Activated T-cell treated with anti-CD3 and anti-CD28 coated beads, Interleukin-2, amount 50 U/mL, for 72 hours (primary cell): ENCODE results near the gene SKAP1. TPM values are rescaled to one million over a fixed set of nuclear protein-coding genes. Genes with fewer than 3 reads are reported as not detected.

Experiments
- ATAC-seq, 2 donors: fragments of 150-1000 bp; cut with Tn5 transposase; replicated peaks in 1 of 2; 2 replicates each; pipeline ENCODE4 v1.10.0; 2021; ENCODE audit warnings: moderate library complexity in 2 of 2, mild to moderate bottlenecking in 1 of 2
- DNase-seq, 2 donors: peaks; one replicate each; pipeline ENCODE4 v3.0.0; 2021 to 2022; ENCODE audit warnings: mixed read lengths in 1 of 2
- H3K27ac Mint-ChIP-seq: one replicate; pipeline ENCODE4 v1.8.0; 2022; ENCODE audit warnings: mild to moderate bottlenecking, moderate library complexity, mixed read lengths
- H3K27me3 Mint-ChIP-seq: one replicate; pipeline ENCODE4 v1.8.0; 2022; ENCODE audit warnings: low read depth, mixed read lengths
- H3K36me3 Mint-ChIP-seq, 2 donors: one replicate each; pipeline ENCODE4 v1.8.0; 2022; ENCODE audit warnings: mixed read lengths in 2 of 2, mild to moderate bottlenecking in 1 of 2; ENCODE audit not compliant: insufficient read depth in 2 of 2
- H3K4me1 Mint-ChIP-seq: one replicate; pipeline ENCODE4 v1.8.0; 2022; ENCODE audit warnings: low read depth, mixed read lengths
- H3K4me3 Mint-ChIP-seq, 2 donors: one replicate each; pipeline ENCODE4 v1.8.0; 2022; ENCODE audit warnings: mild to moderate bottlenecking in 2 of 2, mixed read lengths in 2 of 2, moderate library complexity in 2 of 2
- H3K9me3 Mint-ChIP-seq, 2 donors: one replicate each; pipeline ENCODE4 v1.8.0; 2022; ENCODE audit warnings: mixed read lengths in 2 of 2
- total RNA-seq, 2 donors: library from RNA; stranded (reverse); gene quantifications; one replicate each; pipeline ENCODE4 v1.2.3, GENCODE V29; 2022

The SKAP1 gene
- total RNA-seq, 2 donors from 2014 or later: 96.6 to 108 TPM

DNA sequence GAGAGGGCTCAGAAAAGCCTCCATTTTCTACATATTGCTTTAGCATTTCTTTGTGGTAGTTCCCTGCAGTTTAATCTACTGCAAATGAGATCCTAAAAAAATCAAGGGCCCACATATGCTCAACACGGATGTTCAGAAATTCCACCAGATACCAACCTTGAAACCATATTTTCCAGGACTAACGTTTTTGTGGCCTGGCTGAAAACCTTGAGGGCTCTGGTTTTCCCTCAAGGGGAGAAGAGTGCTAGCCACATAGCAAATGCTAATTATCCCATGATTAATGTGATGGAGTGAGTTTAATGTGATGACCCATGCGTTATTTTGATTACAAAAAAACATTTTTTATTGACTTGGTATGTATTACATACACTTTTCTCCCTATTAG, 253.6 kb downstream of the SKAP1 start:
- no peak overlapping the region for H3K27ac Mint-ChIP-seq

DNA sequence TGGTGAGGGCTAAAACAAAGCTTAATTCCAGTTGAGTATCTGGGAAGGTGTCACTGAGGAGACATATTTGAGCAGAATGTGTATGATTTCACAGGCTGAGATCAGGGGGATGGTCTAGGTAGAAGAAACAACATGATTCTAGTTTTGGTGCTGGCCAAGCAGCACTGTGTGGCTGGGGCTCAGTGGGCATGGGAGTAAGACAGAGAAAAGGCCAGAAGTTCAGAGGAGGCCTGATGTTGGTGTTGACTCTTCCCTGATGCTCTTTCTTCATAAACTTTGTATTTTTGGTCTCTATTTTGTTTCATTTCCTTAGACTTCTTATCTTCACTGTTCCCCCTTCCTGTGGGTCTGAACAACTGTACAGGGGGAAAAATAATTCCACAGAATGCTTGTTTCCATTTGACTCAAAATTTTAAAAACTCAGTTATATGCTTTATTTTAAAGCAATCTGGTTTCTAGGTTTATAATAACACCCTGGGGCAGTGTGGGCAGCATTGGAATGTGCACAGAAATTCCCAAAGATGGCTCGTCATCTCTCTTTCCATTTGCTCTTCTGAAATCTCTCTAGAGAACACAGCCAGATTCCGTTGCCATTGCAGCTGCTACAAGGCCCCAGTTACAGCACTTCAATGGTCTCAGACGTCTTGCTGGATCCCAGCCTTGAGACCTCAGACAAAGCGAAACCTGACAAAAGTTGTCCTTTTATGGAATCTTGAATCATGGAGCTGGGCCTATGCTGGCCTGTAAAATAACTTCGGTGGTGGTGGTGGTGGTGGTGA, 254.1 kb downstream of the SKAP1 start:
- Mint-ChIP-seq H3K27me3 (no peaks in the 10 kb centered on the region), H3K27ac (no peak overlapping the region), H3K4me3 (no peak overlapping the region), H3K4me1 (peaks cover 41% of the 10 kb centered on the region), H3K9me3 (no peaks in the 10 kb centered on the region), H3K36me3 (peaks cover 2 to 23% of the 10 kb centered on the region in 2 donors)
- no peak for ATAC-seq
- no peak for DNase-seq

More for the DNA sequence above, 253.6 kb downstream of the SKAP1 start:
- Mint-ChIP-seq H3K27me3 (no peaks in the 10 kb centered on the region), H3K36me3 (peaks cover 2 to 23% of the 10 kb centered on the region in 2 donors), H3K9me3 (no peaks in the 10 kb centered on the region), H3K4me1 (peaks cover 41% of the 10 kb centered on the region), H3K4me3 (no peak overlapping the region)
- no peak for ATAC-seq
- DNase-seq: no peak

DNA sequence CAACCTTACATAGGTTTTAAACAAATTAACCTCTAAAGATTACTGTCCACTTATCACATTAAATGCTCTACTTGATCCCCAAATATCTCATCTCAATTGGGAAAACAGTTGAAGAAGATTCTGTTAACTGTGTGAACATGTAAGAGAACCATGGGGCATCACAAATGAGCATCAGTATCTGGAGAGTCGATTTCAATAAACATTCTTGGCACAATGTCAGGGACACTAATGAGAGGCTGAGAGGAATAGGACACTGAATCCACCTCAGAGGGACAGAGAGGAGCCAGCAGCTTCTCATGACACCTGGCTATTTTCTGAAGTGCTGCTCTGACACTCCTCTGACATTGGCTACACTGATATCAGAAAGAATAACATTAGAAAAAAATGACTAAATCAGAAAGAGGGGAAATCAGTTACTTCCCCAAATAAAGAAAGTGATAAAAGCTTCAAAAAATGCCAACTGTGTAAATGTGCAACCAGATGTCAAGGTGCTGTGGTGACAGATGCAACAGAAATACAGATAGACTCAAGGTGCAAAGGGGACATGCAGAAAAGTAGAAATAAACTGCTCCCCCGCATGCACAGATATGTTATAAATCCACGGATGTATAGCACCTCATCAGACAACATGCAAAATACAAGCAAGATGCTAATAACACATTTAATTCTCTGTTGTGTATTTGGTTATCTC, 255.0 kb downstream of the SKAP1 start:
- H3K27me3 Mint-ChIP-seq: no peaks in the 10 kb centered on the region
- H3K36me3 Mint-ChIP-seq: peaks cover 2 to 15% of the 10 kb centered on the region in 2 donors

DNA sequence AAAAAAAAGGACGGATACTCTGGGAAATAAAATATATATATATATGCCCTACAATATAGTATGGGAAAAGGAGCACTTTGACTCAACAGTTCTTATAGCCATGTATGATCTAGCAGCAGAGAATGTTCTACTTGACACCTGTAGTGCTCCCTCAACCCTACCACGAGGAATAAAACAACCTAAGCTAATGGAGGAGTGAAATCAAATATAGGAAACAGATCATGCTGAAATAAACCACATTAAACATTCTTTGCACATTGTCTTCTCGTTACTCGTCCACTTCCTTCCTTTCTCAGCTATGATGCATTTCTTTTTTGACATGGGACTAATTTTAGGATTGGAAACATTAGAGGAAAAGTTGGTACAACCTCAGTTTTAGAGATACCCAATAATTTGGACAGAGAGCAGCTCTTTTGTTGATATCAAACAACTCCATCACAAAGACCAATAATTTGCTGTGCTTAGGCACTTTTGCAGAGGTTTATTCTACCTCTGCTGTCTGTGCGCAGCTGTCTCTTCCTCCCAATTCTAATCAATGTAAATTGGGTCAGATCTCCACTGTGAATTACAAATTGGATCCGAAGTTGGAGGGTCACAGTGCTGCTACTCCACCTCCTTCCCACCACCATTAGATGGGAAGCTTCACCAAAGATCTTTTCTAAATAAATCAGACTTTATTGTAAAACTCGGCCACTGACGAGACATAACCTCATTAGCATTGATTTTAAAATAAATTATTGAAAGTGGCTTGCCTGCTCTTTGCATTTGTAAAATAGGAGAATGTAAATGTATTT, 256.6 kb downstream of the SKAP1 start:
- no peaks in the 10 kb centered on the region for H3K27me3 Mint-ChIP-seq
- peak overlapping the region; percentile 48 for H3K27ac Mint-ChIP-seq
- no peaks in the 10 kb centered on the region for H3K9me3 Mint-ChIP-seq
- peaks cover 0 to under 1% of the 10 kb centered on the region in 2 donors for H3K36me3 Mint-ChIP-seq
- H3K4me3 Mint-ChIP-seq: no peak overlapping the region
- peaks cover 26% of the 10 kb centered on the region for H3K4me1 Mint-ChIP-seq
- ATAC-seq (no peak), DNase-seq (no peak)

More for the DNA sequence above, 255.0 kb downstream of the SKAP1 start:
- no peak overlapping the region for H3K4me3 Mint-ChIP-seq
- peaks cover 37% of the 10 kb centered on the region for H3K4me1 Mint-ChIP-seq
- no peak for ATAC-seq
- H3K9me3 Mint-ChIP-seq: no peaks in the 10 kb centered on the region
- no peak for DNase-seq
- H3K27ac Mint-ChIP-seq: peak overlapping the region; percentile 21

DNA sequence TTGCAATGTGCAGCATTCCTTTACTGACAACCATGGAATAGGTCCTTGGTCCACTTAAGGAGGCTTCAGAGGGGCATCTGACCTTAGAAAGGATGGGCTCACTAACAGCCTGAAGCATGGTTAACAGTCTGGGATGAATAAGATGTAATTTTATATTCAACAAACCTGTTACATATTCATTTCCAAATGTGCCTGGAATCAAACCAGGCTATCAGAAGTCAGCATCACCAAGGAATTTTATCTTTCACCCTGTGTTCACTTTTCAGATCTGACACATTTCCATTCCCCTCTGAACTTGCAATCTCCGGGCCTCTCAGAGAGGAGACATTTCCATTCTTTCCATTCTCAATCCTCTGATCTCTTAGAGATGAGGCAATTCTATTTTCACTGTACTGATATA, 260.1 kb downstream of the SKAP1 start:
- H3K27ac Mint-ChIP-seq: peak overlapping the region; percentile 2
- no peak overlapping the region for H3K4me3 Mint-ChIP-seq

DNA sequence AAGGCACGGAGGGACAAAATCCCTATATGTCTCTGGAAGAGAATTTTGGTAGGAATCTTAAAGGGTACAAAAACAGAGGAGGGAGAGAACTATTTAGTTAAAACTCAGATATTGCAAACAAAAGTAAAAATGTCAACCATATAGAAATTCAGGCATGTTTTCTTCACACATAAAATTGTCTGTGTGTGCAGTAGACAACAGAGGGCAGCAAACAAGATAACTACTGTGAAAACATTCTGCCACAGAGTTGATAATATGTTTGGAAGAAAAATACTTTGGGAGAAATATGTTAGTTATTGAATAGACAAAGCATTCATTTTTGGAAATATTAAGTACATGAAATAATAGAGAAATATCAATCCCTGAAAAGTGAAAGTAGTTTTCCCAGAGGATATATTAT, 266.2 kb downstream of the SKAP1 start:
- H3K27me3 Mint-ChIP-seq: no peaks in the 10 kb centered on the region
- peak overlapping the region; percentile 64 for H3K27ac Mint-ChIP-seq
- DNase-seq: no peak
- H3K36me3 Mint-ChIP-seq: peaks cover 0 to 6% of the 10 kb centered on the region in 2 donors
- H3K4me3 Mint-ChIP-seq: no peak overlapping the region
- H3K4me1 Mint-ChIP-seq: peaks cover 9% of the 10 kb centered on the region
- no peak for ATAC-seq
- H3K9me3 Mint-ChIP-seq: no peaks in the 10 kb centered on the region

More for the DNA sequence above, 260.1 kb downstream of the SKAP1 start:
- Mint-ChIP-seq H3K9me3 (no peaks in the 10 kb centered on the region), H3K27me3 (no peaks in the 10 kb centered on the region), H3K36me3 (no peaks in the 10 kb centered on the region), H3K4me1 (peaks cover 15% of the 10 kb centered on the region)
- ATAC-seq: no peak
- DNase-seq: no peak

DNA sequence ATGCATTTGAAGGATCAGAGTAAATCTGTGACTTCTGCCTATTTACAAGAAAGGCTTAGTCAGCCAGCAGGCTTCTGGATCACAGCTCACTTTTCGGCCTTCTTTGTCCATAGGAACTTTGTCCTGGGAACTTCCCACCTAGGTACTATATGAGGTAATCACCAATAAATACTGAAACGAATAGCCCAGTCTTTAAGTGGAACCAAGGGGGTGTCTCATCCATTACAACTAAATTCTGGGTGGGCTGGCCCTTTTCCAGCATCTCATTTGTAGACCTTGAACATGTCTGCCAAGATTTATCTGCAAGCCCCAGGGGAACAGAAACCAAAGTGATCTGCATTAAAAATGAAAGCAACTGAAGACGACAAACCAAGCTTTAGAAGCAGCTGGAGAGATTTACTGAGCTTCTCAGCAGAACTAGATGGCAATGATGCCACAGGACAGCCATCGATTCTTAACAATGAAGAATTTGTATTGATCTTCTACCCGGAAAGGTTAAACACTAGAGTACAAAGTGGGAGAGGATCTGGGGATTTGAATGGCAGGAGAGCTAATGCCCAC, 267.0 kb downstream of the SKAP1 start:
- no peak overlapping the region for H3K4me3 Mint-ChIP-seq
- H3K4me1 Mint-ChIP-seq: peaks cover 9% of the 10 kb centered on the region
- DNase-seq: no peak
- H3K9me3 Mint-ChIP-seq: no peaks in the 10 kb centered on the region
- peaks cover 0 to 6% of the 10 kb centered on the region in 2 donors for H3K36me3 Mint-ChIP-seq
- ATAC-seq: no peak
- peak overlapping the region; percentile 64 for H3K27ac Mint-ChIP-seq
- no peaks in the 10 kb centered on the region for H3K27me3 Mint-ChIP-seq

DNA sequence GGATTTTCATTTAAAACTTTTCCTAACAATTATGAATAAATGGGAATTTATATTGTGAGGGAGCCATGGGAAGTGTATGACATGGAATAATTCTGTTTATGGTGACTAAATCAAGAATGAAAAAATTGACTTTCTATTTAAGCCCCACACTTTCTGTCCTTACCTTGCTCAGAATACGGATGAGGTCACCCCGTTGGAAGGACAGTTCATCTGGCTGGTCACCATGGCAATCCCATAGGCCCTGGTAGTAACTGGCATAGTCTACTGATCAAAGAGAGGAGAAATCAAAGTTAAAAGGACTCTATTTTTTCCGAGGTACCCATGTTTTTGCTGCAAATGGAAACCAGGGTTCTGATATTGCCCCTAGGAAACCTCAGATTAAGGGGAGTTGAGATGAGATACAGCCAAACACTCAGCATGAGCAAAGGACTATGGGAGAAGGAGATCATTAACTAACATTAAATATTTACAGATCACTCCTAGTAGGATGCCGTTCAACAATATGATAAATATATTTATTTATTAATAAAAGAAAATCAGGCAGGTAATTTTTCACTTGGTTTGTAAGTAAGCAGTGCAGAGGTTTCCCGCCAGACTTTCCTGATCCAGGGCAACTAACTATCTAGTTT, 267.6 kb downstream of the SKAP1 start:
- H3K4me3 Mint-ChIP-seq: no peak overlapping the region
- H3K36me3 Mint-ChIP-seq: peaks cover 0 to 6% of the 10 kb centered on the region in 2 donors
- no peak overlapping the region for H3K27ac Mint-ChIP-seq
- no peak for DNase-seq
- H3K27me3 Mint-ChIP-seq: no peaks in the 10 kb centered on the region
- H3K4me1 Mint-ChIP-seq: peaks cover 9% of the 10 kb centered on the region
- no peaks in the 10 kb centered on the region for H3K9me3 Mint-ChIP-seq
- ATAC-seq: no peak

DNA sequence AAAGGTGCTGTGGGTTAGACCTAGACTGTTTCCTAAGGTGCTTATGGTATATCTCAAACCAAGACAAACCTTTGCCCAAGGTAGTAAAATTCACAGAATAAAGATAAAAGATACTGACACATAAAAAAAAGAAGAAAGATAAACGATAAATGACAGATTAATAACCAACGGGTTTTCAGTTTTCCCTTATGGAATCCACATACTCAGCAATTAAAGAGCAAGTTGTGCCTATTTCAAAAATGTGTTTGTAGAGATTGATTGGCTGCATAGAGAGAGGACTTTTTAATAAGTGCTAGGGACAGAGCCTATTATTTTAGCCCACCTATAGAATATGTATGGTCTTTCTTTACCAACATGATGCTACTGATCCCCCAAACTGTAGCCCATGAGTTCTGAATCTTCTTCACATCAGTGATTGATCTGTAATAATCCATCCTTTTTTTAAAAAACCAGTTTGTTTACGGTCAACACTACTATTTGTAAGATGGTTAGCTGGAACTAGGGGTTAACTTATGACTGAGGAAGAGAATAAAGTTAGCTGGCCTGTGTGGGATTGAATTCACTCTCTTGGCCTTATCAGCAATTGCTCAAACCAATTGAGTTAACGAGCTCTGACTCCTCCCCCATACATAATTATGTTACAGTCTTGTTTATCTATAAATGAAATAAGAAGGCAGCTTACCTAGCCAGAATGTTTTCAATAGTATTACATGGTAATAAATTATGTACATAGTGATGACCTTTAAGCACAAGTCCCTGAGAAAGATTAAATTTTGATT, 268.7 kb downstream of the SKAP1 start:
- H3K4me1 Mint-ChIP-seq: peaks cover 9% of the 10 kb centered on the region
- no peaks in the 10 kb centered on the region for H3K27me3 Mint-ChIP-seq
- peaks cover 0 to 6% of the 10 kb centered on the region in 2 donors for H3K36me3 Mint-ChIP-seq
- no peak overlapping the region for H3K27ac Mint-ChIP-seq
- H3K4me3 Mint-ChIP-seq: no peak overlapping the region
- no peak for DNase-seq
- no peak for ATAC-seq
- H3K9me3 Mint-ChIP-seq: no peaks in the 10 kb centered on the region

DNA sequence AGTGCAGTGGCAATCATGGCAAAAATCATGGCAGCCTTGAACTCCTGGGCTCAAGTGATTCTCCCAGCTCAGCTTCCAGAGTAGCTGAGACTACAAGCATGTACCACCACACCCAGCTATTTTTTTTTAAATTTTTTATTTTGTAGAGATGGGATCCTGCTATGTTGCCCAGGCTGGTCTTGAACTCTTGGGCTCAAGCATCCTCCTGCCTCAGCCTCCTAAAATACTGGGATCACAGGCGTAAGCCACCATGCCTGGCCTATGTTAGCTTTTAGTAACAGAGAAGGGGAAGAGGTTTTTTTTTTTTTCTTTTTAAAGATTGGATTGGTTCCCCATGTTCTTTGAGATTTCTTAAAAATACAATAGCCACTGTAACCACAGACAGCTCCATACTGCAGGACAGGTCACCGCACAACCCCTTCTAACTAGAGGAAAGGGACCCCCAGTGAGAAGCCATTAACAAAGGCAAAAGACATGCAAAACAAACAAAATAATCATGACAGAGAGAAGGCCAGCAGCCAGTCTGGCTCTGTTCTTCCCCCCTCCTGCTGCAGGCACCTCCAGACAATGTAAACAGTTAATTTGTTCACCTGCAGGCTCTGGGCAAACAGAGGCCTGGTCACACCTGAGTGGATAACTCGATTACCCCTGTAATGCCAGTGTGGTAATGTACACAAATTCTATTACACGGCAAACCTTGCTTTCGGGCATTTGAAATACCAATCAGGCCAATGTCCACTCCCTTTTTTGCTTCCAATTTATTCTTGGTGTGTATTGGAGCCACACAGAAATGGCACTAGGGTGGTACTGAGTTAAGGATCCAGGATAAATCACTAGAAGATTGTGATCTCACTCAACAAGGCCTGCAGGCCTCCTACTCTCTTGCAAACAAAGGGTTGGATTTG, 269.6 kb downstream of the SKAP1 start:
- H3K9me3 Mint-ChIP-seq: no peaks in the 10 kb centered on the region
- ATAC-seq: no peak

DNA sequence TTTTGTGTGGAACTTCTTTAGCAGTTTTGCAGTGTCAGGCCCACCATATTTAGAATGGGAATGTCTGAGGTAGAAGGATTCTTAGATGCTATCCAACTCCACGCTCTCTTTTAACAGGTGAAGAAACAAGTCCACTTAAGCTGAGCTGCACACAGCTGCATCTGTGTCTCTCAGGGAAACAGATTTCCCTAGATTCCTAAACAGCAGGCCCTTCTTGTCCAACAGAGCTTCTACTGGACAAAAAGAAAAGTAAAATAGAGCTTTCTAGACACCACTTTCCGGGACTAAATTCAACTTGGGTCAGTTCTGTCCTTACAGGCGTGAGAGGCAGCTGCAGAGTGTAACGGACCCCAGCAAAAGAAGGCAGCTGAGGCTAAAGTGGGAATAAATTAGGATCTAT, 270.8 kb downstream of the SKAP1 start:
- Mint-ChIP-seq H3K27me3 (no peaks in the 10 kb centered on the region), H3K4me3 (no peak overlapping the region), H3K27ac (no peak overlapping the region), H3K4me1 (peaks cover 9% of the 10 kb centered on the region), H3K36me3 (peaks cover 0 to 6% of the 10 kb centered on the region in 2 donors), H3K9me3 (no peaks in the 10 kb centered on the region)
- no peak for DNase-seq
- no peak for ATAC-seq

More for the DNA sequence above, 269.6 kb downstream of the SKAP1 start:
- Mint-ChIP-seq H3K4me1 (peaks cover 9% of the 10 kb centered on the region), H3K36me3 (peaks cover 0 to 6% of the 10 kb centered on the region in 2 donors), H3K27ac (no peak overlapping the region), H3K27me3 (no peaks in the 10 kb centered on the region), H3K4me3 (no peak overlapping the region)
- no peak for DNase-seq
